HG03103 (cell line): ENCODE results near the gene GNAI1.
A peak's percentile ranks its signal among the peaks of the same experiment; 100 is the strongest.

ENCODE experiments used
- ATAC-seq: cut with Tn5 transposase; IDR thresholded peaks from one replicate; pipeline ENCODE4 v1.9.1; 2021; ENCODE audit warnings: low read depth; ENCODE audit not compliant: unreplicated experiment

GNAI1 gene

GRCh38 chr7:80134536-80135308 lies at the start of gene GNAI1:
GNAI1 (plus strand) TSS chr7:80134831; CDS start chr7:80135161, 330 bp downstream.
- peak; percentile 42 for ATAC-seq

DNA sequence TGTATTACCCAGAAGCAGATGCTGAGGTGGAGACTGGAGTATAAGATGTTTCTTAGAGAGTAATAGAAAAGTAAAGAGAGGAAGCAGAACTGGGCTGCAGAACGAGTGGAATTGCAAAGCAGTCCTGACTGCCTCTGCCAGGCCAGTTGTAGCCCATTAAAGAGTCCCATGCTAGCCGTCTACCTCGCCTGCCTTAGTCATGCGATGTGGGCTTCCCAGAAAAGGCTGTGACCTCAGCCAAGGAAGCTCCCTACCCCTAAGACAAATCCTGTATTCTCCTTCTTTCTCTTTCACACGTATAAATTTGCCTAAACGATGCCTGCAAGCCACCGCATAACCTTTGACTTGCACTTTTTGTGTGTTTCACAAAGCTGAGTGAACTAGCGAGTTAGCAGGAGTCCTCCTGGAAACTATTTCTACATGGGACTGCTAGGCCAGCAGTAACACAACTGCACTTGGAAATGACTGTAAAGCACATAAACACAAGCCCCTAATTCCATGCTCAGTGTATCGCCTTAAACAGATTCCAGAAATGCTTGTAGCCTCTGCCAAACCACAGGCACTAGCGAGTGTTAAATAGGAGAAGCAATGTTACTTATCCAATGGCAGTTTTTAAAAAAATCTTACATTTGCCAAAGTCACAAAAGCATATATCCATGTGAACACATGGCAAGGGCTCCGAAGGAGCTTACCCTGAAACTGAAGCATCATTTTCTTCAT lies 47.4 kb upstream of the GNAI1 start:
- ATAC-seq: no peak

- ATAC-seq: no peak
Observed at GRCh38 chr7:80087771-80088170, 46.9 kb upstream of the GNAI1 start.

GRCh38 chr7:80088705-80089104 lies 45.9 kb upstream of the GNAI1 start:
- ATAC-seq: no peak

- ATAC-seq: no peak
Observed at GRCh38 chr7:80089366-80089765, 45.3 kb upstream of the GNAI1 start.

DNA sequence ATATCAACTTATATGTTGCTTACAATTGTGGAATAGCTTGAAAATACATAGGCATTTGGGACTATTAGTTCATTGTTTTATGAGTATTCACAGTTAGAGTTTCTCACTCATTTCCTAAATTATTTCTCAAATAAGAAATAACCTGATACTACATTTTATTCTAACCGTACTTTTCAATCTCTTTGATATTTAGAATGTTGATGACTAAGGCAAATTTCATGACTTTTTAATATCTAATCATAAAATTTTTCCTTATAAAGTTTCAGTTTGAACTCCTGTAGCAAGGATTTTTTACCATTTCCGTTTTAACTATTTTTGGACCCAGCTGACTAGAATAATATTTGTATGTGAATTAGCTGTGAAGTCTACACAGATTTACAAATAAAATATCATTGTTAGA lies 41.3 kb upstream of the GNAI1 start:
- ATAC-seq: no peak

DNA sequence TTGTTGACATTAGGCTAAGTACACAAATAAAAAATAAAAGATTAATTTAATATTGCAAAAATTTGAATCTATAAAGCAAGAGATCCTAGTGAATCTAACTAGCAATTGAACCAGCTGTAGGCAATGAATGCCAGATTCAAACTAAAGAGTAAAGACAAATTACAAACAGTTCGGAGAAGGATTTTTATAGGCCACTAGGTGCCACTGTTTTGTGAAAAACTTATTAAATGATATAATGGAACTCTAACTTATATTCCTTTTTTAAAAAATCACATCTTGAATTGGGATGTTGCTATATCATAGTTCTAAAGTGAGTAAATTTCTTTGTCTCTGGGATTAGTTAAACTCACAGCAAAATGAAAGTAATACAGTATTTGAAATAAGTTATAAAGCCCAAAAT lies 39.1 kb upstream of the GNAI1 start:
- no peak for ATAC-seq

DNA sequence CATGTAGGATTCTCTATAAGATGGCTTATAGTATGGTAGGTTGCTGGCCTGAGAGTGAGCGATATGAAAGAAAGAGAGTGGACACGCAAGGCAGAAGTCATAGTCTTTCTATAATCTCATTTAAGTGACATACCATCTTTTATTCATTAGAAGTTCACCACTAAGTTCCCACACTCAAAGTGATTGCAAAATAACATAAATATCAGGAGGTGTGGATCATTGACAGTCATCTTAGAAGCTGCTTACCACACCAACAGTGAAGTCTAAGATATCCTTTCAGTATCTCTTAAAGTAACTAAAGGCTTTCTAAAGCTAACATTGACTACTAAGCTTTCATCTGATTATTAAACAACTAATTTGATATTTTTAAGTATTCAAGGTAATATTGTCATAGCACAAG lies 36.9 kb upstream of the GNAI1 start:
- no peak for ATAC-seq

DNA sequence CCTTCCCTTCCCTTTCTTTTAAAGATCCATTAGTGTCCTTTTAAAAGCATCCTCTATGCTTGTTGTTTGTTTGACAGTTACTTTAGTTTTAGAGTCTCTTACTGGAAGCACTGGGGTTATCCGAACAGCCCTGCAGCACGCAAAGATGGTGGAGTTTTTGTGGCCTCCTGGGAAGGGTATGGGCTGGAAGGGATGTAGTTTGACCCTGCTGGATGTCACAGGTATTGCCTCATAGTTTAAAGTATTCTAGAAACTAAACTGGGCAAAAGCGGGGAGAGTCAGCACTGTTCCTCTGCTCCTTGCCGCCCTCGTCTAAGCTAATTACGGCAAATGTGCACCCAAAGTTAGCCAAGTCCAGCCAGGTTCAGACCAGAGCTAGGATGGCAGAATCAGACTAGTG lies 35.8 kb upstream of the GNAI1 start:
- ATAC-seq: peak; percentile 65

DNA sequence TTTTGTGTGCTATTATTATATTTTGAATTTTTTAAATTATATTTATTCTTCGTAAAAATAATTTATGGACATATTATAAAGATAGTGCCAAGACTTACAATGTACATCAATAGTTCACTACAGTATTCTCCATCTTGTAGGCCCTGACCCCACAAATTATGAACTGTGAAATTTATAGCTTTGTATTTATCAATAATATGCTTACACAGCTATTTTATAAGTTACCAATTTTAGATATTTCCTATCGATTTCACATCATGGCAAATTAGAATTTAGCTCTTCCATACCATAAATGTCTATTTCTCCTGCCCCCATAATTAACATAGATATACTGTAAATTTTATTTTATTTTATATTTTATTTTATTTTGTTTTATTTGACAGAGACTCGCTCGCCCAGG lies 34.4 kb upstream of the GNAI1 start:
- ATAC-seq: no peak

- no peak for ATAC-seq
Observed at GRCh38 chr7:80105701-80106408, 28.8 kb upstream of the GNAI1 start.

DNA sequence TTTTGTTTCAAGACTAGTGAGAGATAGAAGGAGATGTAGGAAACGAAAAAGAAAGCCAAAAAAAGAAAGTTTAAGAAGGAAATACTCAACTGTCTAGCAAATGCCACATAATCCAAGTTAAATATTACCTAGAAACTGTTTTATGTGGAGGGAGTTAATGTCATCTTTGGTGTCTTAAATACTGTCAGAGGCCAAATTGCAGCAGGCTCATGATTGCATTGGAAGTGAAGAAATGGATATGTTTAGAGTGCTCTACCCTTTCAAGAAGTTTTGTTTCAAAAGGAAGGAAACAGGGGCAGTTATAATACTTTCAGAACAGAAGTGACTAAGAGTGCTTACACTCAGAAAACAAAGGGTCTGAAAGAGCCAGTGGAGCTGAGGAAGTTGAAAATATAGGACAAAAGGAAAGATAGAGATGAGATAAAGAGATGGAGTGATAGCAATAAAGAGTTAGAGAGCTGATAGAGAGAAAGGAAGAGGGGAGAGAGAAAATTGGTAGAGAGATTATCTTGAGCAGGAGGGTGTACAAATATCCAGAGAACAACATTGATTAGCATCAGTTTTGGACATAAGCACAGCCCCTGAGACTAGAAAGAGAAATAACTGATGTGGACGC lies 28.0 kb upstream of the GNAI1 start:
- no peak for ATAC-seq

GRCh38 chr7:80107278-80107677 lies 27.4 kb upstream of the GNAI1 start:
- ATAC-seq: no peak

DNA sequence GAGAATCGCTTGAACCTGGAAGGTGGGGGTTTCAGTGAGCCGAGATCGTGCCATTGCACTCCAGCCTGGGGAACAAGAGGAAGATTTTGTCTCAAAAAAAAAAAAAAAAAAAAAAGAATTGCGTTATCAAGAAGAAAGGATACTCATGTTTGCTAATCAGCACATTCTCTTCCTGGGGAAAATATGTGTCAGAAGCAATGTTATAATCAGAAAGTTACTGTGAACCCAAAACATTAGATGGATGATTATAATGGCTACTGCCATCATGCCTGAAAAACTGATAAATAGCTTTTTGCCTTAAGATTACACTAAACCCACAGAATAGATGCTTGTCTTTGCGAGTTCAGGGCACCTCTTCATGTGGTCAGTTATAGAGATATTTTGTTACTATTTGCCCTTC lies 24.3 kb upstream of the GNAI1 start:
- ATAC-seq: no peak

DNA sequence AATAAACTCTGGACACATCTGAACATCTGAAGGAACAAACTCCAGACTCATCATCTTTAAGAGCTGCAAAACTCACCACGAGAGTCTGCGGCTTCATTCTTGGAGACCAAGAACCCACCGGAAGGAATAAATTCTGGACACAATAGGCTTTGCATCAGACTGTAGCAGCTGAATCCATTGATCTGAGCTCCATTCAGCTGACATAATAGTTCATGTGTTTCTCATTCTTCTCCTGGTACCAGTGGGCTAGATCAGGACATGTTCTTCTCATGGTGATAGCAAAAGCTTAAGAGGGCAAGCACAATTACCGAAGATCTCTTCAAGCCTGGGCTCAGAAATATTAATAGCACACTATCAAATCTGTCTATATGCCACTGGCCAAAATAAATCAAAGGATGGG lies 20.5 kb upstream of the GNAI1 start:
- ATAC-seq: no peak

GRCh38 chr7:80124526-80125264 lies 9.9 kb upstream of the GNAI1 start:
- ATAC-seq: no peak

- ATAC-seq: no peak
Observed at GRCh38 chr7:80127412-80128160, 7.0 kb upstream of the GNAI1 start.

DNA sequence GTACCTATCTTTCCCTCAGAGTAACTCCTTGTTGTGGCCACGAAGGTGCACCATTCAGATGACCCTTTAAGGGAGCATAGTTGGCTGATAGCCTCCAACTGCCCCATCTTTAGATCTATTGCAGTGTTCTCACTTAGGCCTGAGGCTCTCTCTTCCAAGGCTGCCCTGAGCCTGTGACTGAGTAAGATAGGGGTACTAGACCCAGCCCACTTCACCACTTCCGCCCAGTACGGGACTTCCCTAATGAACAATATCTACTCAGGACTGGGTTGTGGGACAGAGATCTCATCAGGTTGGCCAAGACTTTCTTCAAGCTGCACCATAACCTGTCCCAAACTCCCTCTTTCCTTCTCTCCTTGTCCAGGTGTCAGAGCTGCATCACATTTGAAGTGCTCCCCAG lies 5.7 kb upstream of the GNAI1 start:
- ATAC-seq: no peak

- no peak for ATAC-seq
Observed at GRCh38 chr7:80129785-80130184, 4.8 kb upstream of the GNAI1 start.
